Measurements from ENCODE around the gene ISCA2.

- TF ChIP-seq SP2 (tag by site-specific recombination; IDR thresholded peaks at IDR 0.05) (no peak), ZNF530 (tag by site-specific recombination; IDR thresholded peaks at IDR 0.05; ENCODE audit: low read depth) (no peak), ZNF639 (tag by site-specific recombination; IDR thresholded peaks at IDR 0.05) (no peak), ZBTB11 (tag by site-specific recombination; conservative IDR thresholded peaks at IDR 0.05; ENCODE audit: low read depth) (no peak), CTCF (tag by site-specific recombination; IDR thresholded peaks at IDR 0.05) (no peak)
Measured at GRCh38 chr14:74518221-74518620, 24.7 kb downstream of the ISCA2 start.
